CD4-positive, alpha-beta T cell treated with Interleukin-1 beta for 1 hour (primary cell): Measurements from ENCODE around the gene CRTC2.
A peak's percentile ranks its signal among the peaks of the same experiment; 100 is the strongest.

Experiments used
- DNase-seq, 2 donors: peaks; one replicate each; pipeline ENCODE4 v3.0.0-alpha.2; 2020 to 2022

CRTC2 gene

DNA sequence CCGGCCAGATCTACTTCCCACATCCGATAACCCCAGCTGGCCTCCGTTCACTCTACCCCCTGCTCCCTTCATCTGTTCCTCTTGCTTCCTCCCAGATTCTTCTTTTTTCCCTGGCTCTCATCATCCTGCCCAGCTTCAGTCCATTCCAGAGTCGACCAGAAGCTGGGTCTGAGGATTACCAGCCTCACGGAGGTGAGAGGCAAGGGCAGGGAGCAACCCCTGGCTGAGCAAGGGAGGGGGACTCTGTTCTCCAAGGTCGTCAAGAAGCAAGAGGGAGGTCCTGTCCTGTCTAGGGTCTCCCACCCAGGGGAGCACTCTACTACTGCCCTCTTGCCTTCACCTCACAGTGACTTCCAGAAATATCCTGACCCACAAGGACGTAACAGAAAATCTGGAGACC is 15.1 kb upstream of the CRTC2 start:
- no peak for DNase-seq

DNA sequence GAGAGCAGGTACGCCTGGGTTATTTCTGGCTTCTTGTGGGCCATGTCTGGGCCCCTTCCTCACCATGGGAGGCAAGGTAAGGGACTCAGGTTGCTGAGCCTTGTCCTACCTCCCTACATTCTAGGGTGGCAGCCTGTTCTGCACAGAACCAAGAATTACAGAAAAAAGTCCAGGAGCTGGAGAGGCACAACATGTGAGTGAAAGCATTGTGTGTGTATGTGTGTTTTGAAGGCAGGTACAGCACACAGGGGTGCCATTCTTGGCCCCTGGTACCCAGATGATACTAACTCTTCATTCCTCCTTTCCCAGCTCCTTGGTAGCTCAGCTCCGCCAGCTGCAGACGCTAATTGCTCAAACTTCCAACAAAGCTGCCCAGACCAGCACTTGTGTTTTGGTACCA is 14.7 kb upstream of the CRTC2 start:
- DNase-seq = no peak

GRCh38 chr1:153970346-153970745 is 11.9 kb upstream of the CRTC2 start:
- DNase-seq = no peak

GRCh38 chr1:153968972-153969371 is 10.6 kb upstream of the CRTC2 start:
- DNase-seq = no peak

GRCh38 chr1:153968408-153968807 is 10.0 kb upstream of the CRTC2 start:
- no peak for DNase-seq

- no peak for DNase-seq
Measured at GRCh38 chr1:153968000-153968363, 9.6 kb upstream of the CRTC2 start.

DNA sequence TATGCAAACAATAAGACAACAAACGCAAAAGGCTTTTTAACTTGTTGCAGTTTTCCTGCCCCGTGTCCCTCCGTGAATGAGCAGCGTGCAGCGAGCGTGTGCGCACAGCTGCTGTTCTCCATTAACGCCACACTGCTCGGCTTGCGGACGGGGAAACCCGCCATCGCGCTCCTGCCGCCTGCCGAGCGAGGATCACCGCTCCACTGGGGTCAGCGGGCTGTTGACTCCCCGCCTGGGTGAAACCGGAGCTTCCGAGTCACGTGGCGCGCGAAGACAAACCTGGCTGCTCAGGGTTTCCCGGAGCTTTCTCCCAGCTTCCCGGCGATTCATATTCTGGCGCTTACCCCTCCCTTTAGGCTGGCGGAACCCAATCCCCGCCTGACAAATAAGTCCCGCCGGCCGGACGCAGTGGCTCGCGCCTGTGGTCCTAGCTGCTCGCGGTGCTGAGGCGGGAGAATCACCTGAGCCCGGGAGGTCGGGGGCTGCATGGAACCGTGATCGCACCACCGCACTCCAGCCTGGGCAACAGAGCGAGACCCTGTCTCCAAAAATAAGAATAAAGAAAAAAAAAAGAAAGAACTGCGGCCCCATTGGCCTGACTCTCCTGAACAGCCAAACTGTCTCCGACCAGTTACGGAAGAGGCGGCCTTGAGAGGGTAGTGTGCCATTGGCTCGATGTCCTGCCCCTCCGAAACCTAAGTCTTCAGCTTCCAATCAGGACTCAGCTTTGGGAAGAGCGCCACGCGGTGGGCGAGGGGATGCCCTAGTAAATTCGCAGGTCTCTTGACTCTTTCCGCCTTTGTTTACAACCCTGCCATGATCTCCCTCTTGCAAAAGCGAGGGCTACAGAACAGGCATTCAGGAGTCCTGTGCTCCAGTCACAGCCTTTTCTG is 8.9 kb upstream of the CRTC2 start, which contains the start of gene CREB3L4:
Gene CREB3L4, plus strand, starts transcription at position 796 of the 893 bp plus-strand sequence. CDS start 624 bp downstream, outside the sequence.
- peak; percentile 90 for DNase-seq

DNA sequence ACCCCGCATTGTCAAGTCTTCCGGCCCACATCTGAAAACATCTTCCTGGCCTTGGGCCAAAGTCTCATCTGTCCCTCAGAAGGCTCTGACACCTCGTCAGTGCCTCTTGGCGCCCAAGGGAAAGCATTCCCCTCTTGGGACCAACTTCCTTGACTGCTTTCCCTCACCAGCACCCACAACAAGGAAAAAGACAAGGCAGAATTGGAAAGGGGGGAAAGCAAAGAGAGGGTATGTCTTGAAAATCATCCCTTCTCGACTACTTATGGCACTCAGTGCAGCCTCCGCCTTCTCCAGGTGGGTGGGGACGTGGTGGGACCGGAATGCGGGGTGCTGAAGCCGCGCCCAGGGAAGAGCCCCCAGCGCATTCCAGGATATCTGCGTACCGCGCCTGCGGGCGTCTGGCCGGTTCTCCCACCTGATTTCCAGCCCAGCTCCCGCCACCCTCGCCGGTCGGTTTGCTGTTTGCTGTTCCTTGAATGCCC is 5.5 kb upstream of the CRTC2 start:
- no peak for DNase-seq

DNA sequence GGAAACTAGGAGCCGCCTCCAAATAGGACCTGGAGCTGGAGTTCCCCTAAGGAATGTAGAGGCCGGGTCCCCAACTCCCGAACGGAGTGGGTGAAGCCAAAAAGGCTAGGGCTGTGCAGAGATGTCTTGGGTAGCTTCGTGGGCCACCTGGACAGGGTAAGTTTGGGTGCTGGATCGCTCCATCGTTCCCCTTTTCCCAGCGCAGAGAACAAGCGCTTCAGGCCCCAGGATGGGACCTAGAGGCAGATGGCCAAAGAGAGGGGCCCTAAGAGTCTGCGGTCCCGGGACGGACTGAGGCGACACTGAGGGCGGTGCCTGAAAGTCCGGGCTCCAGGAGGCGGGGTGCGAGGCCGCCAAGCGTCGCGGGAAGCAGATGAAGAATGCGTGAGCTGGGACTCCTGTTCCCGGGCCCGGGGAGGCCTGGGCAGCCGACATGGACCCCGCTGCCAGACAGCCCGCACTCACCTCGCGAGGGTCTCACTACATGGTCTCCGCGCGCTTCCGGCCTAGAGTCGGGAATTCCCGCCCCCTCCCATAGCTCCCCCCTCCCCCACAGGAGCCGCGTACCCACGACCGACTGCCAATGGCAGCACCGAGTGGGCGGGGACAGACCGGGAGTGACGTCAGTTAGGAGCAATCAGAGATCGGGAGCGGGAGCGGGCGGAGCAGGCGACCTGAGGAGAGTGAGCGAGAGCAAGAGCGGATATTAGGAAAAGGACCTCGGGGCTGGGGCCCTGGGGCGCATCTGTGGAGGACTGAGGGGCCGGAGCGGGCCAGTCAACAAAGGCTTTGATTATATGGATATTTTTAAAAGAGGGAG is 4.8 kb upstream of the CRTC2 start, which contains the start of gene SLC39A1:
Gene SLC39A1, minus strand, starts transcription at position 508 of the 820 bp plus-strand sequence. CDS start 822 bp downstream, outside the sequence.
- DNase-seq = peak; percentile 92 to 93

GRCh38 chr1:153962088-153963029 is 3.9 kb upstream of the CRTC2 start:
- DNase-seq = peak in 1 of 2 donors; percentile 34

DNA sequence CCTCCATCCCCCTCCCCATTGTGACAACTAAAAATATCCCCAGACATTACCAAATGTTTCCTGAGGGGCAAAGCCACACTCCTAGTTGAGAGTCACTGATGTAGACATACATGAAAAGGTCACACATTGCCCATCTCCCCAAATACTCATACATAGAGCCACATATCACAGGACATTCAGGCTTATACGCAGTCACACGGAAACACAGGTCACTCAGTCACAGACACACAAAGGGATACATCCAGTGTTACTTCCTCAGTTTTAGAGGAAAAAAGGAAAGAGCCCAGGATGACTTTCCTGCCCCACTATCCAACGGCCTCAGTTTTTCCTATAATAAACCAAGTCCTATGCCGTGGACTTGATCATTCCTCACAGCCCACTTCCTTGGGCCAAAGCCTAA is 3.0 kb upstream of the CRTC2 start:
- no peak for DNase-seq

GRCh38 chr1:153960206-153960605 is 1.8 kb upstream of the CRTC2 start:
- no peak for DNase-seq

GRCh38 chr1:153959454-153959853 is 1.0 kb upstream of the CRTC2 start:
- DNase-seq = no peak

DNA sequence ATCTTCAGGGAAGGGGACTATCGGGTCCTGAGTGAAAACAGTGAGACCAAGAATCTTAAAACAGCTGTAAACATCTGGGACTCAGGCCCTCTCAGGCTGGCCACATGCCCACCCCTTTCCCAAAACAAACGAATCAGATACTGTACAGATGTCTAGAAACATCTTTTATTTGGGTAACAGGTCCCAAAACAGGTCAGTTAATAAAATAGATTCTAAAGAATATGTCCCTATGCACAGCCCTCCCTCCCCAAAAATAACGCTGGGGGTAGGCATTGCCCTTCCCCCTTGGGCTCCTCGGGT is 499 bp upstream of the CRTC2 start:
- DNase-seq = no peak

GRCh38 chr1:153957744-153958110 is 685 bp downstream of the CRTC2 start:
- DNase-seq = peak; percentile 32 to 64

DNA sequence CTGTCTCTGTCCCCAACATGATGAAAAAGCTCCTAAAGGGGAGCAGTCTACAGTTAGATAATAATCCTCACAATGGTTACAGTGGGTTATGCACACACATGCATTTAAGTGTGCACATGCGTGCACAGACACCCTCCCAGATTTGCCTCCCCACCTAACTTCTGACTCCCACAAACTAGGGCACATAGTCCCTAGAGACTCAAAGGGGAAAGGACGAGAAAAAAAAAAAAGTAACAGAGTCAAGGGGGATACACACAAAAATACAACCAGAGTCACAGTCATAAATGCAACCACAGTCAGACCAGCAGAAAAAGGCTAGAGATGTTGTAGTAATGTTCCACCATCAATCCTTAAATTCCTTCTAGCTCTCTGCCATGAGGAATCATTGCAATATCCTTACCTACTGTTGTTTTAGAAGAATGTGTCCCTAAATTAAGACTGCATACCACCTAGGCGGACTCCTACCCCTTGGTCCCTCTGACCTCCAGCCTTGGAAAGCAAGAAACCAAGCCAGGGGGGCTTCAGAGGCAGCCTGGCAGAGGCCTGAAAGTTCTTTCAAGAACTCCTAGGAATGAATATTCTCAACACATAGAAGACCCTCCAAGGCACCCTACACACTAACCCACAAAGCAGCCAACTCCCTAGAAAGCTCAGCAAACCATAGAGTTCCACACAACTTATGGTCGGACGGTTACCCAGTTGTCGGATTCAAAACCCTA is 1.3 kb downstream of the CRTC2 start:
- DNase-seq = no peak

DNA sequence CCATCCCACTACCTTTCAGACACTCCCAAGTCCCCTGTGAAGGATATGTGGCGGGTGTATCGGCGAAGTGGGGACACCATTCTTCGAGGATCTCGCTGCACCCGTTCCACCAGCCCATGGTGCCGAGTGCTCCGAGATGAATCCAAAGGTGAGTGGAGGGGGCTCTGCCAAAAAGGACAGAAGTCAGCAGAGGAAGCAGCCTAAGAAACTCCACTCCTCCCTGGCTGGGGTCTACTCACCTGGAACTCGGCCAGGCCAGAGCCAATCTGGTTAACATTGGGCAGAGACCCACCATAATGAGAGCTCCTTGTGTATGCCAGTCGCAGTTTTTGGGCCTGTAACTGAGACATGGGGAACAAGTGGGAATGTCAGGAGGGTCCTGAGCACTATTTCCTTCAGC is 3.6 kb downstream of the CRTC2 start:
- DNase-seq = no peak

- DNase-seq = no peak
Measured at GRCh38 chr1:153953859-153954365, 4.5 kb downstream of the CRTC2 start.

DNA sequence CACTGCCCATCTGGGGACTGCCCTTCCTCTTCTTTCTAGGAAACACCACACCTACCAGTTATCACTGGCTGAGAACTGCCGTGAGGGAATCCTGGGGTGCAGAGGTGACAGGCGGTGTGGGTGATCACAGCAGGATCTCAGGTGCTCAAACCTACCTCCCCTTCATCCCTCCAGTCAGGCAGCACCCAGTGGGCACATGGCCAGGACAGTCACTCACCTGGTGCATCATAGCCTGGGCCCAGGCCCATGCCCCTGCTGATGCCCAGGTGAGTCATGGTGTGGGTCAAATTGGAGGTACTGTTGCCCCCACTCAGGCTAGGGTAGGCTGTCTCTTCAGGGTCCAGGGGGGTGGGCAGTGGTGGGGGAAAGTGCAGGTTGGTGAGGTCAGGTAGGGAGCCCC is 6.6 kb downstream of the CRTC2 start:
- no peak for DNase-seq

DNA sequence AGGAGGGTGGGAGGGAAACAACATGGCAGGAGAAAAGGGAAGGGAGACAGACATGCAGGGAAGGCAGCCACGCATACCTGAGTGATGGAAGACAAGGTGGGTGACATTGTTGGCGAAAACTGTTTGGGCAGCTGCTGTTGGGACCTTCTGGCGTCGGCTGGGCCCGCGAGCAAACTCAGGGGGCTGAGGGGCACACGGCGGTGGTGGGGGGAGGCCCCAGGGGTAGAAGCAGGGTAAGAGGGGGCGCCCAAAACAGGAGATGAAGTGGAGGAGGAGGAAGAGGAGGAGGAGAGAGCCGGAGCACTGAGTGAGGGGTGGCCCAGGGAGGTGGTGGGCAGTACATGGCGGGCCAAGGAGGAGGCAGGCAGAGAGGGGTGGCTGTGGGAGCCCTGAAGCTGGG is 7.2 kb downstream of the CRTC2 start:
- DNase-seq = no peak

DNA sequence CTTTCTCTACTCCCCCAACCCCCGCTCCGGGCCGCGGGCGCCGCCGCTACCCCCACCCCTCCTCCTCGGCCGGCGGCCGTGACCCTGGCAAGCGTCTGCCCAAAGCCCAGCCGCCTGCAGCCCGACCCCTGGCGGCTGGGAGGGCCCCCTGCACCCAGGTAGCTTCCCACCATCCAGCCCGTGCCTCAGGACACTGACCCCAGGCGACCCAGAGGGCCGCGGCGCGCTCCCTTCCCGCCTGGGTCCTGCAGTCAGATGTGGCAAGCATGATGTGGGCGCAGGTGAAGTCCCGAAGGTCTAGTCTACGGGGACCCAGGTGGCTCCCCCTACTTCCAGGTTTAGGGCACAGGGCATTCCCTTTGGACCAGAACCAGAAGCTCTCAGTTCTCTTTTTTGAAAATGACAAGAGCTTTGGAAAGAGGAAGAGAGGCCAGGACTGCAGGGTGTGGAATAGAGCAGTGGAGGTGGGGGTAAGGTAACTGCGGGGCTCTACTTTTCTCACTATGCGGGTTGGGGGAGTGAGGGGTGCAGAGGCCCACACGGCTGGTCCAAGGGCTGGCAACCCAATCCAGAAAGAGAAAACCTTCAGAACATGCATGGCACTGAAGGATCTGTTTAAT is 11.7 kb downstream of the CRTC2 start, which contains the start of gene DENND4B:
Gene DENND4B, minus strand, starts transcription at position 97 of the 620 bp plus-strand sequence. CDS start 2,344 bp downstream, outside the sequence.
- DNase-seq = peak; percentile 80 to 83
